Mononuclear cell (primary cell): Measurements from ENCODE around the gene BLACAT1. TPM values are rescaled to one million over a fixed set of nuclear protein-coding genes. Genes with fewer than 3 reads are reported as not detected.
"Not testable (repeated sequence)": the region's sequence is repeated elsewhere in the genome, so short reads cannot be mapped to it uniquely, and the experiment has no call there.

Source experiments
- H3K27me3 ChIP-seq: 2 replicates; pipeline ENCODE4 v1.6.0; 2011; ENCODE audit warnings: low read length, control low read depth; ENCODE audit not compliant: insufficient read depth
- H3K4me1 ChIP-seq: 2 replicates; pipeline ENCODE4 v1.5.1; 2011; ENCODE audit warnings: mild to moderate bottlenecking, low read length, control low read depth; ENCODE audit not compliant: insufficient read depth
- H3K4me3 ChIP-seq: 2 replicates; pipeline ENCODE4 v1.5.1; 2011; ENCODE audit warnings: mild to moderate bottlenecking, low read length, moderate library complexity
- H3K9me3 ChIP-seq: 2 replicates; pipeline ENCODE4 v1.5.1; 2011; ENCODE audit warnings: low read depth, mild to moderate bottlenecking, control low read depth, low read length
- total RNA-seq: library from RNA; depleted of rRNA; stranded (reverse); fragments of >200 nt; gene quantifications from one replicate; pipeline ENCODE4 v1.2.3, GENCODE V29; 2012

BLACAT1 gene
- total RNA-seq, 1 donor, result not detected

DNA sequence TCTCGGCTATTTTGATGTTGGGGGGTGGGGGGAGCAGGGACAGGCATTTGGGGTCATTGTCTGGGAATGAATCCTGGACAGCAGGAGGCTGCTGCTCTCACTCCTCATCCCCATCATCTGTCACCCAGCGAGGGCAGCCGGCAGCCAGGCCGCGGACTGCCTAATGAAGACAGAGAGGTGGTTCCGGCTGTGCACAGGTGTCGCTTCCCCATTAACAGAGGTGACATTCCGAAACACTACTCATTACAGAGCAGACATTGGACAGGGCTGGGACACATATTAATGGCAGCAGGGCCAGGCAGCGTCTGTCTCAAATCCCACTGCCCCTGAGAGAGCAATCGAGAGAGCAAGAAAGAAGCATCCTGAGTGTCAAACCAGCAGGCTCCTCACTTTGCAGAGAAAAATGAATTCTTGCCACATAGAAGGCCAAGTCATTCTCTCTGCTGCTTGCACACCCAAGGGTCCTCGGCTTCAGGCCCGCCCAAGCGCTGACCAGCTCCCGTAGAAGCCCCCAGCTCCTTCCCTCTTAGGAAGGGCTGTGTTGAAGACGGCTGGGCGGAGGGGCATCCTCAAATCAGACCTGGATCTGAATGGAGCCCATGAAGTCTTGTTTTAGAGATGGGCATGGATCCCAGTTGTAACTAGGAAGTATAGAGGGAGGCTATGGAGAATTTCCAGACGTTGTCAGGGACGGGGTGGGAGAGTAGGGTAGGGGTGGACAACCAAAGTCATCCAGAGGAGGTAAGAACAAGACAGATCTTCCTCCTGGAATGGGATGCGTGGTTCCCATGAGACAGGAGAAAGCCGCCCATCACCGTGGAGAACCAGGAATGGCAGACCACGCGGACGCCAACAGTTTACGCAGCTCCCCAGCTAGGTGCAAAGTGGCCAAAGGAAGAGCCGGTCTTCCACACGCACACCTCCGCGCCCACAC, 25.8 kb downstream of the BLACAT1 start:
- H3K4me1 ChIP-seq, result peaks cover 11% of the 10 kb centered on the region
- peaks cover 7% of the 10 kb centered on the region for H3K27me3 ChIP-seq
- H3K4me3 ChIP-seq, result no peak overlapping the region
- no peaks in the 10 kb centered on the region for H3K9me3 ChIP-seq

DNA sequence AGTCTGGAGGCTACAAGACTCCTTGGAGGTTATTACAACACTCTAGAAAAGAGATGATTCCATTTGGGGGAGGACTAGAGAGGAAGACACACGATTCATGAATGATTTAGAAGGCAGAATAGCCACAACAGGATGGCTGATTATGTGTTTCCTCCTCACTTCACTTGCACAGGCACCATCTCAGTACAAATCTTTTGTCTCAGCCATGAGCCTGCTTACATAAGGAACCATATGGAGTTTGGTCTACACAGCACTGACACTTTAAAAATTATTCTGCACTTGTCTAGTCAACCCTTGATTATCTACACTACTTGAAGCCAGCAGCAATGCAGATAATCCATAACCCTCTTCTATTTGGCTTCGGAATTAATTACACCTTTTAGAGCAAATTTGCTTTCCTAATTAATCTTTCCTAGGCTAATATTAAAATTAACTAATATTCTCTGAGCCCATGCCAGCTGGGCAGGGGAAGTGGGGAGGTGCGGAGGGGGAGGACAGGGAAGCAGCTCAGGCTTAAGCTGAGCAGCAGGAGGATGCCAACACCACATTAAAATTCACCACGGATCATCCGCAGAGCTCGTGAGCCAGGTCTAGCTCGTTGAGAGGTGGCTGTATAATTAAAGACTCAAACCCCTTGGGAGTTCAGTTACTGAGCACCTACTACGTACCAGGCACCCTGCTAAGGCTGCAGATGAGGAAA, 30.8 kb downstream of the BLACAT1 start:
- no peaks in the 10 kb centered on the region for H3K9me3 ChIP-seq
- H3K4me1 ChIP-seq, result no peaks in the 10 kb centered on the region
- peaks cover 35% of the 10 kb centered on the region for H3K27me3 ChIP-seq
- H3K4me3 ChIP-seq, result no peak overlapping the region

DNA sequence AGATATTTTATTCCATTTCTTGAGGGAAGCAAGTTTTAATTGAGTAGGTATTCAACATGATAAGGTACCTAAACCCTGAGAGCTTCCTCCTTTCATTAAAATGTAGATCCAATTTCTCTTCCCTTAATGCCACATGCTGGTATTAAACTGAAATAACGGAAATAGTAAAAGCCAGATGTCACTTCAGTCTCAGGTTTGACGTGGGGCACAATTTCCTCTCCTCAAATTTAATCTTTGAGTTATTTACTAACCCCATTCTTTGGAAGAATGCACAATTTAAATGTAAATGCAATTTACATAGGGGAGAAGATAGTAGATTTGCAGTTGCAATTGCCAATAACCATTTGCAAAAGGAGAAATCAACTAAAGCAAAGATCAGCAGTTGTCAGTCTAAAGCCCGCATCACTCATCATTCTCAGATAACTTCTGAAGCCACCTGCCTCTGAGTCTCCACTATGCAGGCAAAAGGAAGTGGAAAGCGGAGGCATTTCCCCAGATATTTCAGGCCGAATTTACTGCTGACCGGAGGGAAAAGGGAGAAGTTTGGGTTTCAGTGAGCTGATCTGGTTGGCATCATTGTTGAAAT, 31.9 kb downstream of the BLACAT1 start:
- Histone ChIP-seq H3K4me1 (no peaks in the 10 kb centered on the region), H3K4me3 (no peak overlapping the region), H3K9me3 (no peaks in the 10 kb centered on the region), H3K27me3 (peaks cover 35% of the 10 kb centered on the region)

DNA sequence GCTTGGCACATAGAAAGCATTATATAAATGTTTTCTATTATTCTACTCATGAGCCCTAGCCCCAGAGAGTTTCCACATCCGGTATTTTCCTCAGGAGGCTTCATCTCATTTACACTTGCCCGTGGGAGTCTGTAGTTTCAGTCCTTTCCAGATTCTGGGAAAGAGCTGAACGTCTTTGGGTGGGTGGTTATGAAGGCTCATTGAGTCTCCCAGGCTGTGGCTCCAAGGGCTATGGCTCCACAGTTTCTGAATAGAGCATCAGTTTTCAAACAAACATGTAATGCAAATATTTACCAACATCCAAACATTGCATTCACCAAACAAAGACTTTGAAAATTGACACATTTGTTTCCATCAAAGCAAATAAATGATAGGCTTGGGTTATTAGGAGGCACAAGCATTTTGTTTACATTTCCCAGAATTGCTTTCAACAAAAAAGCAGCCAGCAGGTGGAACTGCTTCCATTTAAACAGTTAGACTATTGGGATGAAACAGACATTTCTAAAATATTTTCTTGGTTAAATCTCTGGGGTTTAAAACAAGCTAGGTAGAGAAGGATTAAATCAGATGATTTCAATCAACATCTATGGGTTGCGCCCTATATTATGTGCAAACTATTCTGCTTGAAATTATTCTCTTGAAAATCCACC, 32.7 kb downstream of the BLACAT1 start:
- no peaks in the 10 kb centered on the region for H3K4me1 ChIP-seq
- peaks cover 35% of the 10 kb centered on the region for H3K27me3 ChIP-seq
- no peak overlapping the region for H3K4me3 ChIP-seq

DNA sequence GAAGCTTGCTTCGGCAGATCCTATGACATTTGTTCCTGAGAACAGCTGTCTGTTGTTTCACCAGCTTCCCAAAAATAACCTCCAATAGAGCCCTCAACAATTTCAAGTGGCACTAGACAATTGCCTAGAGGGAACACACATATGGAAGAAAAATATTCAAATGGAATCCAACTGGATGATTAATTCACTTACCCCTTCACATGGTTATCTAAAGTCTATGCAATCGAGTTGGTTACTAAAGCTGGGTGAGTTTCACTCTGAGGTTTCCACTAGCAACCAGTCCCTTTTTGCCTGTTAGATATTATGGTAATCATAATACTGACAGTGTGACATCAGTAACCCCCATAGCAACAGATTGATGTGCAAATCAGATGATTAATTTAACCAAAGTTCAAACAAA, 34.0 kb downstream of the BLACAT1 start, which contains the start of gene LEMD1:
Gene LEMD1, minus strand, starts transcription at position 259 of the 400 bp plus-strand sequence. CDS start 1,520 bp downstream, outside the sequence.
- Histone ChIP-seq H3K27me3 (peaks cover 35% of the 10 kb centered on the region), H3K4me1 (no peaks in the 10 kb centered on the region), H3K9me3 (no peaks in the 10 kb centered on the region), H3K4me3 (no peak within 1 kb of the TSS)

More for the DNA sequence above, 32.7 kb downstream of the BLACAT1 start:
- no peaks in the 10 kb centered on the region for H3K9me3 ChIP-seq

DNA sequence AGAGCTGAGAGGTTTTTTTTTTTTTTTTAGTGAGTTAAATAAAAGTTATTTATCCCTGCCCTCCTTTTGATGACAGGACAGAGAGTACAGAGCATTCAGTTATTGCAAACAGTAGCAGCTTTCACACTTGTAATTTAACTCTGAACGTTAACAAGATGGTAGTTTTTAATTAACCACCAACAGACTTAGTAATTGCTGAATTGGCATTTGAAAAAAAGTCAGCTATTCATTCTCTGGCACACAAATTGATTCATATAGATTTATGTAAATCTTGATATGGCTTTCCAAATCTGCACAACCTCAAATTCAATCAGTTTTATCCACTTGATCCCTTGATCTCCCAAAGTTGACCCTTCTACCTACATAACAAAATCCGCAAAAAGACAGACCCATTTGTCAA, 34.9 kb downstream of the BLACAT1 start:
- Histone ChIP-seq H3K4me1 (no peaks in the 10 kb centered on the region), H3K4me3 (no peak overlapping the region), H3K27me3 (peaks cover 35% of the 10 kb centered on the region), H3K9me3 (no peaks in the 10 kb centered on the region)

DNA sequence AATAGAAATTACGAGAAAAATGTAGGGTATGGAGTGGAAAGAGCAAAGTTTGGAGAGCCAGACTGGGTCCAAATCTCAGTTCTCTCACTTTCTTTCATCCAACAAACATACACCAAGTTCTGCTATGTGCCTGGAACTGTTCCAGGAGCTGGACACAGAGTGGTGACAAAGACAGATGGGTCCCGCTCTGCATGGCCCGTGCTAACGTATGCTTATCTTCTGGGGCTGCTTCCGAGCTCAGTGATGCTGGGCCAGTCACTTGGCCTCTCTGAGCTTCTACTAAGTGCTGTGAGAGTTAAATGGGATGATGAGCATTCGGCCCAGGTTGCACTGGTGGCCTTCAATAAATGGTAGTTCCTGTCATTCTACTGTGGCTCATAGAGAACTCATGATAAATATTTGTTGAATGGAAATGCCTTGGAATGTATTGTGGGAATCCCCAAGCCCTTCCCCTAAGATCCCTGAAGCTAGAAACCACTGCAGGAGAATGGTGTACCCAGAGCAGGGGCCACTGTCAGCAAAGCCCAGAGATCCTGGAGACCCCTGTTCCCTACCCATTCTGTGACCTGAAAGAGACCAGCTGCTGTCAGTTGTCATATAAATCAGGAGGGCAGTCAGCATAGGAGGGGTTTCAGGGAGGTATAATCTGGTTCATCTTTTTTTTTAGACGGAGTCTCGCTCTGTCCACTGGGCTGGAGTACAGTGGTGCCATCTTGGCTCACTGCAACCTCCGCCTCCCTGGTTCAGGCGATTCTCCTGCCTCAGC, 37.8 kb downstream of the BLACAT1 start:
- no peaks in the 10 kb centered on the region for H3K9me3 ChIP-seq
- H3K4me1 ChIP-seq, result no peaks in the 10 kb centered on the region
- no peak overlapping the region for H3K4me3 ChIP-seq
- H3K27me3 ChIP-seq, result peaks cover 9% of the 10 kb centered on the region

DNA sequence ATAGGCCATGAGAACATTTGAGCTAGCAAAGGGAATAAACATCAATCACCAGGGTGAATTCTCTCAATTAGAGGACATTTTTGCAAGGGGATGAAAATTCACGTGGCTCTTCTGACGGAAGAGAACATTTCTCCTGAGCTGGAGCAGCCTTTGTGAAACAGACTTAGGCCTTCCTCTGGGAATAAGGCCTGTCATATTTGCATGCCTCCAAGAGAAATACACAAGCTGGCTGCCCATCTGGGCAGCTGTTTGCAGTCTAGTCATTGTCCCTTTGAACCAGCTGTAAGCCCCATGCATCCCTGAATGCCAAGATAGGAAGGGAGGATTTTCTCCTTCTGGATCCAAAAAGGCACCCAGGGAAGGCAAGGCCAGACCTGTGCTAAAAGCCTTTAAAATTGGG, 39.5 kb downstream of the BLACAT1 start:
- H3K4me3 ChIP-seq, result no peak overlapping the region
- H3K27me3 ChIP-seq, result peaks cover 1% of the 10 kb centered on the region
- no peaks in the 10 kb centered on the region for H3K9me3 ChIP-seq
- H3K4me1 ChIP-seq, result no peaks in the 10 kb centered on the region

DNA sequence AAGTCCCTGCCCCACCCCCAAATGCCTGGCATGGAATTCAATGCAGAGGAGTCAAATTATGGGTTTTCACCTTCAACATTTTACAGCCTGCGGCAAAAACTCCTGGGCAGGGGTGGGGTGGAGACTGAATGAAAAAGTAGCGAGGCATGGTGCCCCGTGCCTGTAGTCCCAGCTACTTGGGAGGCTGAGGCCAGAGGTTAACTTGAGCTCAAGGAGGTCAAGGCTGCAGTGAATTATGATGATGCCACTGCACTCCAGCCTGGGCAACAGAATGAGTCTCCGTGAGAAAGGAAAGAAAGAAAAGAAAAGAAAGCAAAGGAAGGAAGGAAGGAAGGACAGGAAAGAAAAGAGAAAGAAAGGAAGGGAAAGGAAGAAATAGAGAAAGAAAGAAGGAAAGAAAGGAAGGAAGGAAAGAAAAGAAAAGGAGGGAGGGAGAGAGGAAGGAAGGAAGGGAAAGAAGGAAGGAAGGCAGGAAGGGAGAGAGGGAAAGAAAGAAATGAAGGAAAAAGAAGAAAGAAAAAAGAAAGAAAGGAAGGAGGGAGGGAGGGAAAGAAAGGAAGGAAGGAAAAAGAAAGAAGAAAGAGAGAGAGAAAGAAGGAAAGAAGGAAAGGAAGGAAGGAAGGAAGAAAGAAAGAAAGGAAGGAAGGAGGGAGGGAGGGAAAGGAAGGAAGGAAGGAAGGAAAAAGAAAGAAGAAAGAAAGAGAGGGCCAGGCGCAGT, 45.1 kb downstream of the BLACAT1 start:
- Histone ChIP-seq H3K4me1 (no peaks in the 10 kb centered on the region), H3K27me3 (no peaks in the 10 kb centered on the region), H3K4me3 (no peak overlapping the region), H3K9me3 (no peaks in the 10 kb centered on the region)

DNA sequence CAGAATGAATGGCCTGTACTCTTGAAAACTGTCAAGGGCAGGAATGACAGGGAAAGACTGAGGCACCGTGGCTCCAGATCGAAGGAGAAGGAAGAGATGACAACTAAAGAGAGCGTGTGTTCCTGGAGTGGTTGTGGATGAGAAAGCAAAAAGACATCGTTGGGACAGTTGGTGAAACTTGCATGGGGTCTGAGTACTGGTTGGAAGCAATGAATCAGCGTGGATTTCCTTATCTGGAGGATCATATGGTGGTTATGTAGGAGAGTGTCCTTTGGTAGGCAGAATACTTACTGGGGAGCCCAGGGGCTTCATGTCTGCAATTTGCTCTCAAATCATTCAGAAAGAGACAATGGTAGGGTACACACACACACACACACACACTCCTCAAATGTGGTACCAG, 47.9 kb downstream of the BLACAT1 start:
- Histone ChIP-seq H3K4me3 (no peak overlapping the region), H3K4me1 (no peaks in the 10 kb centered on the region), H3K9me3 (no peaks in the 10 kb centered on the region), H3K27me3 (no peaks in the 10 kb centered on the region)

DNA sequence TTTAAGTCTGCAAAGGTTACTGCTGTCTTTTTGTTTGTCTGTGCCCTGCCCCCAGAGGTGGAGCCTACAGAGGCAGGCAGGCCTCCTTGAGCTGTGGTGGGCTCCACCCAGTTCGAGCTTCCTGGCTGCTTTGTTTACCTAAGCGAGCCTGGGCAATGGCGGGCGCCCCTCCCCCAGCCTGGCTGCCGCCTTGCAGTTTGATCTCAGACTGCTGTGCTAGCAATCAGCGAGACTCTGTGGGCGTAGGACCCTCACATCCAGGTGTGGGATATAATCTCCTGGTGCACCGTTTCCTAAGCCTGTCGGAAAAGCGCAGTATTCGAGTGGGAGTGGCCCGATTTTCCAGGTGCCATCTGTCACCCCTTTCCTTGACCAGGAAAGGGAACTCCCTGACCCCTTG, 49.6 kb downstream of the BLACAT1 start:
- H3K4me1 ChIP-seq, H3K27me3 ChIP-seq: not testable (repeated sequence)

More for the DNA sequence above, 49.6 kb downstream of the BLACAT1 start:
- not testable (repeated sequence) for H3K9me3 ChIP-seq, H3K4me3 ChIP-seq
